Activated naive CD4-positive, alpha-beta T cell treated with anti-CD3 and anti-CD28 coated beads, Interleukin-2, amount 50 U/mL, for 72 hours (primary cell): ENCODE measurements around the gene RIPPLY3. TPM values are rescaled to one million over a fixed set of nuclear protein-coding genes. Genes with fewer than 3 reads are reported as not detected.
"Not testable (repeated sequence)": the region's sequence is repeated elsewhere in the genome, so short reads cannot be mapped to it uniquely, and the experiment has no call there.

Source experiments
- ATAC-seq, 2 donors: fragments of 150-1000 bp; cut with Tn5 transposase; 2 replicates each; pipeline ENCODE4 v1.10.0; 2021; ENCODE audit warnings: mild to moderate bottlenecking in 2 of 2, moderate library complexity in 2 of 2
- DNase-seq, 2 donors: peaks; one replicate each; pipeline ENCODE4 v3.0.0; 2021 to 2022; ENCODE audit warnings: low spot score in 2 of 2
- H3K27ac Mint-ChIP-seq, 2 donors: one replicate each; pipeline ENCODE4 v1.8.0; 2022; ENCODE audit warnings: mild to moderate bottlenecking in 2 of 2, mixed read lengths in 2 of 2
- H3K36me3 Mint-ChIP-seq, 2 donors: one replicate each; pipeline ENCODE4 v1.8.0; 2022; ENCODE audit warnings: mixed read lengths in 2 of 2
- H3K9me3 Mint-ChIP-seq, 2 donors: one replicate each; pipeline ENCODE4 v1.8.0; 2022; ENCODE audit warnings: mixed read lengths in 2 of 2
- total RNA-seq, 2 donors: library from RNA; stranded (reverse); gene quantifications; one replicate each; pipeline ENCODE4 v1.2.3, GENCODE V29; 2022

Gene RIPPLY3
- total RNA-seq, 2 donors from 2014 or later = 0.18 TPM; not detected in 1

GRCh38 chr21:36976228-36976861 is 30.2 kb upstream of the RIPPLY3 start:
- Mint-ChIP-seq H3K36me3 (no peaks in the 10 kb centered on the region), H3K9me3 (no peaks in the 10 kb centered on the region), H3K27ac (peak overlapping the region in 1 of 2 donors; percentile 1)
- DNase-seq = no peak
- ATAC-seq = no peak

DNA sequence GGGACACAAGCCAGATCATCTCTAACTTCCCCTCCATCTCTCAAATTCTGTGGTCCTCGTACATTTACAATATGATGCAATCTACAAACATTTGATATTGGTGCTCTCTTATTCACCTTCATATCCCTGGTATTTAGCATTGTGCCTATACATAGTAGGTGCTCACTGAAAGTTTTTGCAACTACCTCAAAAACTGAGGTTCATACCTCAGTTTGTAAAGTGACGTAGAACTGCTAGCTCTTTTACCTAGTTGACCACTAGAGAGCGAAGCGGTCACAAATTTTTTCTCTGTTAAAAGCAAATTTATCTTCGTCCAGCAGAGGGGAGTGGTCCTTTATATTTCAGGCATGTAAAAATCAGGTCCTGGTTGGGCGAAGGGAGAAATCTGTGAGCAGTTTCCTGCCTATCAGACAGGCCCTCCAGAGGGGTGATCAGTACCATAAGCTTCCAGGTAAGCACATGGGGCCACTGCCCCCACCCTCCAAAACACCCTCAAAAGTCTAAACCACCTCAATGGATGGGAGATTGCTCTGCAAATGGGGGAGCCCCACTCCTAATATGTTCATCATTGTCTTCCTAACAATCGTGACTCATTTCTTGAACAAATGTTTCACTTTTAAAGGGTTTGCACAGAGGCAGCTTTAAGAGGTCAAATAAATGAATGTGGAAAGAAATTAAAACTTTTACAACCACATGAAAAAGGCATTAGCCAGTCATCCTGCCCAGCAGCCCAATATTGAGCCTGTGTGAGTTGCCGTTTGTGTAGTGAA is 29.4 kb upstream of the RIPPLY3 start:
- DNase-seq (peak in 1 of 2 donors; percentile 33), ATAC-seq (peak; percentile 83 to 88)
- H3K9me3 Mint-ChIP-seq = no peaks in the 10 kb centered on the region
- H3K27ac Mint-ChIP-seq = peak overlapping the region in 1 of 2 donors; percentile 64
- no peaks in the 10 kb centered on the region for H3K36me3 Mint-ChIP-seq

DNA sequence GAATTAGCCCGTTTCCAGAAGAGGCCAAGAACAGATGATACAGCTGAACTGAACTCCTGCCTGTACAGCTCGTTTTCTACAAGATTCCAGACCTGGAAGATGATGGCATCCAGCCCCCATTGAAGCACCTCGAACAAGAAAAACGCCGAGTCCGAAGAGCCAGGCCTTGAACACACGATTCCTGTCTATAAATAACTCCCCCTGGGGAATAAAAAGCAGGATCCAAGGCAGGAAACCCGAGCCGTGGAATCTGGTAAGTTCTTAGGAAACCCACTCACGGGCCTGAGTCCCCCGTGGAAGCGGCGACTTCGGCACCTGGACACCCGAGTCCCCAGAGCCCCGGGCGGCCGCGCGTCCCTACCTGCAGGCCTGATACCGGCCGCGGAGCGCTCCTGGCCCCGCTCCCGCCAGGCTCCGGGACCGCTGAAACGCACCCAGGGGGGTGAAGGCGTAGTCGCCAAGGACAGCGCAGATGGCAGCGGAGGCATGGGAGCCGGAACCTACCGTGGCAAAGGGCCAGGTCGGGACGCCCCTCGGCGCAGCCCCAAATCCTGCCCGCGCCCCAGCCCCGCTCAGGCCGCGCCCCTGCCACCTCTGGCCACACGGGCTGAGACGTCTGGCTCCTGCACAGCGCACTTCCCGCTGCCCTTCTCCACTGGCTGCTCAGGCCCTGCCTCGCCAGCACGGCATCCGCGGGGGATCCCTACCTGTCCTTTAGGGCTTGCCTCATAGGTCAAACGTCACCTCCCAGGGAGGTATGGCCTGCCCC is 26.0 kb upstream of the RIPPLY3 start:
- Mint-ChIP-seq H3K27ac (peak overlapping the region; percentile 60 to 64), H3K9me3 (no peaks in the 10 kb centered on the region), H3K36me3 (no peaks in the 10 kb centered on the region)
- ATAC-seq (peak; percentile 38 to 43), DNase-seq (no peak)

- no peak for DNase-seq
- Mint-ChIP-seq H3K36me3 (no peaks in the 10 kb centered on the region), H3K9me3 (no peaks in the 10 kb centered on the region), H3K27ac (peak overlapping the region; percentile 60 to 64)
- no peak for ATAC-seq
These were observed 25.5 kb upstream of the RIPPLY3 start for GRCh38 chr21:36981049-36981391.

DNA sequence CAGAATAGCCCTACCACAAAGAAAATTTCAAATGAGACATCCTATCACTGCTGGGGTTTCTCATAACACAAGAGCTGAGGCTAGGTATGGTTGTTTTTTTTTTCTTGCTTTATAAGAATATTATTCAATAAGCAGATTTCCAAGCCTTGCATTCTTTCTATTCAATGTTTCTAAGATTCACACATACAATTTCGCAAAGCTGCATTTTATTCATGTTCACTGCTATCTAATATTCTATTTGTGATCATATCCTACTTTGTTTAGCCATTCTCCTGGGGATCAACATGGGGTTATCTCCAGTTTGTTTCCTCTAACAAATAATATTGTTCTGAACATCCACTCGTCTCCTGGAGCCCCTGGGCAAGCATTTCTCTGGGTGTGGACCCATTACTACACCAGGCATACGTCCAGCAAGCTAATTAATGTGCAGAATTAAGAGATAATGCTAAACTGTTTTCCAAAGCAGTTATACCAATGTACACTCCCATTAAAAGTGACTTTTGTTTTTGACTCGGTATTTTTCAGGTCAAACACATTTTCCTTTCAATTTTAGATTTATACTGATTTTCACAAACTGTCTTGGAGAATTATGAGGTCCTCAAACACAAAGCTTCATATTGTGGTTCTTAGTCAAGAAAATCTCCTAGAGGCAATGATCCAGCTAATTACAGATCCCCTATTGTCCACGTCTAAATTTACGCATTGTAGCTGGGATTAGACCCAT is 24.4 kb upstream of the RIPPLY3 start:
- Mint-ChIP-seq H3K9me3 (no peaks in the 10 kb centered on the region), H3K27ac (no peak overlapping the region), H3K36me3 (no peaks in the 10 kb centered on the region)
- DNase-seq (no peak), ATAC-seq (no peak)

DNA sequence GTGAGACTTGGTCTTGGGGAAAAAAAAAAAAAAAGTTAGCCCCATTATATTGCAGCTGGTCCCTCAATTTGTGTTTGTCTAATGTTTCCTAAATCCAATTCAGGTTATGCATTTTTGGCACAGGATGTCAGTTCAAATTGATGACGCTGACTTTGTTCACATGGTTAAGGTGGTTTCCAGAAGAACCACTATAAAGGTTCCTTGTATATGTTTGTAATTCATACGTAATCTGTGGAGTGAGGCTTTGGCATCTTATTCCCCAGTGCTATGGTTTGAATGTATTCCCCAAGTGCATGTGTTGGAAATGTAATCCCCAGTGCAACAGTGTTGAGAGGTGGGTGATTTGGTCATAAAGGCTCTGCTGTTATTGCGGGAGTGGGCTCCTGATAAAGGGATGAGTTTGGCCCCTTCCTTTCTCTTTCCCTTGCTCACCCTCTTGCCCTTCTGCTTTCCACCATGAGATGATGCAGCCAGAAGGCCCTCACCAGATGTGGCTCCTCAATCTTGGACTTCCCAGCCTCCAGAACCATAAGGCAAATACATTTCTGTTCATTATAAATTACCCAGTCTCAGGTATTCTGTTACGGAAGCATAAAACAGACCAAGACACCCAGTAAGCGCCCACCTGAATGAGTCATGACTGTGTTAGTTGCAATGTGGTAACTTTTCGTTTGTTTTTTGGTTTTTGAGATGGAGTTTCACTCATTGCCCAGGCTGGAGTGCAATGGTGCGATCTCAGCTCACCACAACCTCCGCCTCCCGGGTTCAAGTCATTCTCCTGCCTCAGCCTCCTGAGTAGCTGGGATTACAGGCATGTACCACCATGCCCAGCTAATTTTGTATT is 20.5 kb upstream of the RIPPLY3 start:
- peak overlapping the region in 1 of 2 donors; percentile 97 for H3K27ac Mint-ChIP-seq
- no peaks in the 10 kb centered on the region for H3K36me3 Mint-ChIP-seq
- no peaks in the 10 kb centered on the region for H3K9me3 Mint-ChIP-seq
- DNase-seq (peak in 1 of 2 donors; percentile 34), ATAC-seq (peak in 1 of 2 donors; percentile 53)

DNA sequence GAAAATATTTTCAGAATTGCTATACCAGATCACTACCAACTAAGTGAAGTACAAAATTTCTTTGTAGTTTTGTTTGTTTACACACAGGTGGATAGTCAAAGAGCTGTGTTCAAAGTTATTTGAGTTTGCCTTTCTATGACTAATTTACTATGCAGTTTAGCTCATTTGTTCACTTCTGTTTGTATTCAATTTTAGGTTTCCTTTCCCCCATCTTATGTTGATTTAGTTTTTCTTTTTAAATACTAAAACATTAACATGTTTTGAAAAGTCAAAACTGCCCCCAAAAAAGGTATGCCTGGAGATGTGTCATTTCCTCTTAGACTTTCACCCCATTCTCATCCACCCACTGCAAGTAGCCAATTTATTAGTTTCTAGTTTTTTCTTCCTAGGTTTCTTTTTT is 18.7 kb upstream of the RIPPLY3 start:
- no peaks in the 10 kb centered on the region for H3K36me3 Mint-ChIP-seq
- peak overlapping the region in 1 of 2 donors; percentile 11 for H3K27ac Mint-ChIP-seq
- DNase-seq = no peak
- no peaks in the 10 kb centered on the region for H3K9me3 Mint-ChIP-seq
- no peak for ATAC-seq

DNA sequence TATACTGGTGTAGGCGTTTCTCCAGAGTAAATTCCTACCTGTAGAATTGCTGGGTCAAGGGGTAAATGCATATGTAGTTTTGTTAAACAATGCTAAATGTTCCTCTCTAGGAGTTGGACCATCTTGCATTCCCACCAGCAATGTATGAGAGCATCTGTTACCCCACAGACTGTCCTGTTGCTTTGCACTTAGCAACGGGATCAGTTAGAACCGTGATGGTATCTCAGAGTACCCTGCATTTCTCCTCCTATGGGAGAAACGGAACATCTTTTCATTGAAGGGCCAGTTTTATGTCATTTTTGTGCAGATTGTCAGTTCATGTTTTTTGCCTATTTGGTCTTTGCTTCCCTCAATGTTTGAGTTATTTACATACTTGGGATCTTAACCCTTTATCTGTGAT is 18.0 kb upstream of the RIPPLY3 start:
- Mint-ChIP-seq H3K9me3 (no peaks in the 10 kb centered on the region), H3K36me3 (peaks cover 0 to 5% of the 10 kb centered on the region in 2 donors), H3K27ac (peak overlapping the region in 1 of 2 donors; percentile 11)
- no peak for ATAC-seq
- DNase-seq = no peak

GRCh38 chr21:36989199-36989698 is 17.3 kb upstream of the RIPPLY3 start:
- not testable (repeated sequence) for H3K36me3 Mint-ChIP-seq, ATAC-seq, DNase-seq, H3K9me3 Mint-ChIP-seq
- H3K27ac Mint-ChIP-seq = peak overlapping the region in 1 of 2 donors; percentile 84

DNA sequence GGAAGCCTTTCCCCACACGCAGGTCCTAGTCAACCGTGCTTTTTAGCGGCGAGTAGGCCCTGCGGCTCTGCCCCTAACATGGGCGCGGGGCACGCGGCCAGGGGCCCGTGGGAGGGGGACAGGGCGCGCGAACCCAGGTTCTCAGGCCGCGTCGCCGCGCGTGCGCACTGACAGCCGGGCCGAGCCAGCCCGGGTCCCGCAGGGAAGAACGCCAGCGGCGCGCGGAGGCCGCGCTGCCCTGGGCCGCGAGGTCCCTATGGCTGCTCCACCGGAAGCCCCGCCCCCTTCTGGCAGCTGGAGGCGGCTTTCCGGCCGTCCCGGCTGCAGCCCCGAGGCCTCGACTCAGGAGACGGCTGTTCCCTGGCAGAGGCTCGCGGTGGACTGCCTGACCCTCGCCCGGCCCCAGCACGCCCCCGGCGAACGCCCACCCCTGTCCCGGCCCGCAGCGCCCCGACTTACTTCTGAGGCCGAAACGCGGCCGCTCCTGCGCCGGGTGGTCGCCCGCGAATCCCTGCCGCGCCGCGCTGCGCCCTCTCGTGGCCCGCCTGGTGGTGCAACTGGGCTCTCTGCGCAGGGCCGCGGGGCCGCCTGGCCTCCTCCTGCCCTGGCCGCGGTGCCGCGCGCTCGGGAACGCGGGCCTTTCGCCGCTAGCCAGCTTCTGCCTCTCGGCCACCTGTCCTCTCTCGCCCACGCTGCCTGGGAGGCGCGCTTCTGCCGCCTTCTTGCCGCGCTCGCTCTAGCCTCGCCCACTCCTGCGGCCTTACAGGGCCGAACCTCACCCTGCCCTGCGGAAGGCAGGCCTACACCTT is 16.6 kb upstream of the RIPPLY3 start:
- Mint-ChIP-seq H3K27ac (peak overlapping the region; percentile 38 to 84), H3K9me3 (no peaks in the 10 kb centered on the region), H3K36me3 (peaks cover 0 to 6% of the 10 kb centered on the region in 2 donors)
- DNase-seq (peak; percentile 92 to 94), ATAC-seq (peak; percentile 86 to 95)

GRCh38 chr21:36990508-36991205 is 15.8 kb upstream of the RIPPLY3 start:
- no peak for DNase-seq
- H3K27ac Mint-ChIP-seq = peak overlapping the region; percentile 38 to 84
- no peaks in the 10 kb centered on the region for H3K9me3 Mint-ChIP-seq
- H3K36me3 Mint-ChIP-seq = peaks cover 0 to 6% of the 10 kb centered on the region in 2 donors
- no peak for ATAC-seq

- Mint-ChIP-seq H3K27ac (no peak overlapping the region), H3K36me3 (peaks cover 0 to 6% of the 10 kb centered on the region in 2 donors), H3K9me3 (no peaks in the 10 kb centered on the region)
- no peak for DNase-seq
- ATAC-seq = no peak
These were observed 13.8 kb upstream of the RIPPLY3 start for GRCh38 chr21:36992671-36993070.

GRCh38 chr21:36994501-36995158 is 11.9 kb upstream of the RIPPLY3 start:
- no peak for DNase-seq
- peaks cover 0 to 6% of the 10 kb centered on the region in 2 donors for H3K36me3 Mint-ChIP-seq
- ATAC-seq = no peak
- H3K27ac Mint-ChIP-seq = no peak overlapping the region
- no peaks in the 10 kb centered on the region for H3K9me3 Mint-ChIP-seq

- not testable (repeated sequence) for H3K27ac Mint-ChIP-seq, ATAC-seq, DNase-seq, H3K36me3 Mint-ChIP-seq, H3K9me3 Mint-ChIP-seq
These were observed 11.2 kb upstream of the RIPPLY3 start for GRCh38 chr21:36995285-36995684.
